Upper lobe of left lung (tissue), 6 donors: Measurements from ENCODE around the gene RNF26. TPM values are rescaled to one million over a fixed set of nuclear protein-coding genes. Genes with fewer than 3 reads are reported as not detected.

Experiments used
- ATAC-seq, 2 donors: fragments of 200-7000 bp; cut with Tn5 transposase; one replicate each; pipeline ENCODE4 v1.9.1; 2022; ENCODE audit warnings: mild to moderate bottlenecking in 2 of 2, moderate library complexity in 2 of 2; ENCODE audit not compliant: low FRiP score in 2 of 2
- DNase-seq, 2 donors: peaks; one replicate each; pipeline ENCODE4 v3.0.0-alpha.2; 2019 to 2020
- H3K27ac ChIP-seq, 4 donors: fragments of 200-600 bp; sonication (generic); one replicate each; pipeline ENCODE4 v1.5.1; 2016 to 2019
- H3K27me3 ChIP-seq, 4 donors: fragments of 200-600 bp; sonication (generic); one replicate each; pipeline ENCODE4 v1.5.1; 2017 to 2019
- H3K36me3 ChIP-seq, 4 donors: fragments of 200-600 bp; sonication (generic); one replicate each; pipeline ENCODE4 v1.5.1; 2016 to 2019
- H3K4me1 ChIP-seq, 4 donors: fragments of 200-600 bp; sonication (generic); one replicate each; pipeline ENCODE4 v1.5.1; 2018 to 2019
- H3K4me3 ChIP-seq, 4 donors: fragments of 200-600 bp; sonication (generic); one replicate each; pipeline ENCODE4 v1.5.1; 2017 to 2019; ENCODE audit warnings: mild to moderate bottlenecking in 2 of 4, moderate library complexity in 1 of 4
- H3K9me3 ChIP-seq, 4 donors: fragments of 200-600 bp; sonication (generic); one replicate each; pipeline ENCODE4 v1.5.1; 2018 to 2019
- EP300 ChIP-seq, 4 donors: sonication (generic); formaldehyde crosslinking; IDR thresholded peaks; one replicate each; pipeline ENCODE4 v1.5.1; 2017; ENCODE audit warnings: antibody characterized with exemption in 4 of 4, control low read depth in 2 of 4
- POLR2A ChIP-seq, 4 donors: fragments of 450-650 bp; IDR thresholded peaks; one replicate each; pipeline ENCODE4 v1.5.1; 2016 to 2017; ENCODE audit warnings: antibody characterized with exemption in 4 of 4, mild to moderate bottlenecking in 2 of 4
- POLR2AphosphoS5 ChIP-seq, 2 donors: sonication (generic); formaldehyde crosslinking; IDR thresholded peaks; one replicate each; pipeline ENCODE4 v1.5.1; 2017; ENCODE audit warnings: antibody characterized with exemption in 2 of 2
- WGBS, 2 donors: methylation state at CpG; one replicate each; pipeline ENCODE4 v1.1.5; 2017 to 2018; 5-methylcytosine and 5-hydroxymethylcytosine counted together
- total RNA-seq, 6 donors: library from RNA; depleted of rRNA in 4 of 6; stranded (reverse); fragments of >200 nt in 4 of 6; gene quantifications; one replicate each; pipeline versions ENCODE4 v1.1.0 to v1.2.1, GENCODE V29; 2016 to 2021
- TF ChIP-seq, protein P1 (sequence below), 6 experiments: fragments of 450-650 bp in 4 of 6; fragments of 200-600 bp in 2 of 6; sonication (generic) in 2 of 6; IDR thresholded peaks; one replicate each; pipeline ENCODE4 v1.5.1; 2016 to 2019; ENCODE audit warnings: antibody characterized with exemption in 6 of 6
- donor health status: DM: no; HTN: no; CAD: no; lungs with moderate emphysema.
- donor health status: DM: no; HTN: yes; CAD: no; lungs with severe emphysema.

RNF26 gene
- total RNA-seq, 6 donors from 2014 or later: 5.2 to 25.5 (median 14.8) TPM

DNA sequence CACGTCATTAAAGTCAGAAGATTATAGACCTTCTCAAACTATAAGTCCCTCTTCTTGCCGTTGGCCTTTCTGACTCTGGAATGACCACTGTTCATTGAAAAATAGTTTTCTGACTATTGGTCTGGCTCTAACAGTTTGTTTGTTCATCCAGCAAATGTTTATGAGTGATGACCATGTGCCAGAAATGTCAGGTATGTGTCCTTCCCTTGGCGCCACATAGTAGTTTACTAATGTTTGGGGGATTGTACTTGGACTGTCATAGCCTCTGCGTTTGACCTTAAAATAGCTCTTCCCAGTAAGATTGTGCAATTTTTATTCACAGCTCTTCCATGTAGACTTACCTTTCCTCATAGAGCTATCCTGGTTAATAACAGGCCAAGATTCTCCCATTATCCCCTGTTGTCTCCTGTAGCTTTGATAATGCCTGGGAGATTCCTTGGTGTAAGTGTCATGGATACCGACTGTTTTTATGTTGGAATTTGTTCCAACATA lies 31.1 kb upstream of the RNF26 start:
- H3K4me1 ChIP-seq: peaks cover 0 to 6% (median 0%) of the 10 kb centered on the region in 4 donors
- peaks cover 6 to 76% (median 50%) of the 10 kb centered on the region in 4 donors for H3K36me3 ChIP-seq
- TF ChIP-seq POLR2AphosphoS5 (IDR thresholded peaks at IDR 0.05): no peak
- no peak for TF ChIP-seq POLR2A (IDR thresholded peaks at IDR 0.05)
- TF ChIP-seq EP300 (IDR thresholded peaks at IDR 0.05): no peak
- TF ChIP-seq, protein P1, sequence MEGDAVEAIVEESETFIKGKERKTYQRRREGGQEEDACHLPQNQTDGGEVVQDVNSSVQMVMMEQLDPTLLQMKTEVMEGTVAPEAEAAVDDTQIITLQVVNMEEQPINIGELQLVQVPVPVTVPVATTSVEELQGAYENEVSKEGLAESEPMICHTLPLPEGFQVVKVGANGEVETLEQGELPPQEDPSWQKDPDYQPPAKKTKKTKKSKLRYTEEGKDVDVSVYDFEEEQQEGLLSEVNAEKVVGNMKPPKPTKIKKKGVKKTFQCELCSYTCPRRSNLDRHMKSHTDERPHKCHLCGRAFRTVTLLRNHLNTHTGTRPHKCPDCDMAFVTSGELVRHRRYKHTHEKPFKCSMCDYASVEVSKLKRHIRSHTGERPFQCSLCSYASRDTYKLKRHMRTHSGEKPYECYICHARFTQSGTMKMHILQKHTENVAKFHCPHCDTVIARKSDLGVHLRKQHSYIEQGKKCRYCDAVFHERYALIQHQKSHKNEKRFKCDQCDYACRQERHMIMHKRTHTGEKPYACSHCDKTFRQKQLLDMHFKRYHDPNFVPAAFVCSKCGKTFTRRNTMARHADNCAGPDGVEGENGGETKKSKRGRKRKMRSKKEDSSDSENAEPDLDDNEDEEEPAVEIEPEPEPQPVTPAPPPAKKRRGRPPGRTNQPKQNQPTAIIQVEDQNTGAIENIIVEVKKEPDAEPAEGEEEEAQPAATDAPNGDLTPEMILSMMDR (IDR thresholded peaks at IDR 0.05): no peak
- H3K27ac ChIP-seq: no peak overlapping the region
- WGBS, 2 donors: 88 to 90% methylated on average over 5 of the region's 5 CpGs
- no peak overlapping the region for H3K4me3 ChIP-seq
- DNase-seq: no peak
- no peaks in the 10 kb centered on the region for H3K27me3 ChIP-seq
- ATAC-seq: no peak
- no peaks in the 10 kb centered on the region for H3K9me3 ChIP-seq

GRCh38 chr11:119305556-119306372 lies 28.6 kb upstream of the RNF26 start:
- 95% methylated on average over 7 of the region's 7 CpGs for WGBS, 2 donors
- DNase-seq (no peak), ATAC-seq (no peak)
- Histone ChIP-seq H3K27ac (peak overlapping the region in 3 of 4 donors; percentile 7 to 40 (median 26)), H3K27me3 (no peaks in the 10 kb centered on the region), H3K9me3 (no peaks in the 10 kb centered on the region), H3K4me3 (no peak overlapping the region), H3K4me1 (peaks cover 0 to 6% (median 0%) of the 10 kb centered on the region in 4 donors), H3K36me3 (peaks cover 4 to 76% (median 36%) of the 10 kb centered on the region in 4 donors)
- TF ChIP-seq EP300 (IDR thresholded peaks at IDR 0.05) (no peak), POLR2A (IDR thresholded peaks at IDR 0.05) (no peak), POLR2AphosphoS5 (IDR thresholded peaks at IDR 0.05) (no peak)
- TF ChIP-seq, protein P1 (IDR thresholded peaks at IDR 0.05): no peak

- no peak overlapping the region for H3K4me3 ChIP-seq
- TF ChIP-seq, protein P1 (IDR thresholded peaks at IDR 0.05): no peak
- TF ChIP-seq POLR2AphosphoS5 (IDR thresholded peaks at IDR 0.05): no peak
- no peak for TF ChIP-seq POLR2A (IDR thresholded peaks at IDR 0.05)
- no peak for TF ChIP-seq EP300 (IDR thresholded peaks at IDR 0.05)
- peaks cover 0 to 6% (median 0%) of the 10 kb centered on the region in 4 donors for H3K4me1 ChIP-seq
- H3K27ac ChIP-seq: peak overlapping the region in 3 of 4 donors; percentile 7 to 40 (median 26)
- ATAC-seq: peak; percentile 11 to 19
- no peak for DNase-seq
- H3K9me3 ChIP-seq: no peaks in the 10 kb centered on the region
- peaks cover 4 to 76% (median 36%) of the 10 kb centered on the region in 4 donors for H3K36me3 ChIP-seq
- WGBS, 2 donors: 72 to 73% methylated on average over 3 to 5 of the region's 5 CpGs
- no peaks in the 10 kb centered on the region for H3K27me3 ChIP-seq
These were observed 27.9 kb upstream of the RNF26 start for GRCh38 chr11:119306373-119306890.

DNA sequence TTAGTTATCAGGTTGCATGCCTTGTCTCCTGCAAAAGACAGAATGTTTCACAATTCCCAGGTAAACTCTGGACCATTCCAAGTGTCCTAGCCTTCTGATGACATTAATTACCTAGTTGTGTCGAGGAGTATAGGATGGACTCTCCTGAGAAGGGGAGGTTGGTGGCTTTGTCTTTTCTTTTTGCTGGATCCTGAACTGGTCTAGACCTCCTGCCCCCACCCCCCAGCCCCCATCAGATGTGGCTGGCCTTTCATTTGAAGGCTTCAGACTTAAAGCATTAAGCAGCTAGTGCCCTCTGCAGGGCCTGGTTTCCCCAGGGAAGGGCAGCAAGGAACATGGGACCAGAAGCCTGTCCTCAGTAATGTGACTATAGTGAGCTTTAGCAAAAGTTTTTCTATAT lies 27.1 kb upstream of the RNF26 start:
- peak overlapping the region in 2 of 4 donors; percentile 7 to 15 for H3K27ac ChIP-seq
- TF ChIP-seq EP300 (IDR thresholded peaks at IDR 0.05) (no peak), POLR2AphosphoS5 (IDR thresholded peaks at IDR 0.05) (no peak), POLR2A (IDR thresholded peaks at IDR 0.05) (no peak)
- TF ChIP-seq, protein P1 (IDR thresholded peaks at IDR 0.05): no peak
- no peak overlapping the region for H3K4me3 ChIP-seq
- peaks cover 0 to 6% (median 0%) of the 10 kb centered on the region in 4 donors for H3K4me1 ChIP-seq
- H3K9me3 ChIP-seq: no peaks in the 10 kb centered on the region
- H3K36me3 ChIP-seq: peaks cover 2 to 76% (median 30%) of the 10 kb centered on the region in 4 donors
- no peaks in the 10 kb centered on the region for H3K27me3 ChIP-seq
- no peak for ATAC-seq
- no peak for DNase-seq
- WGBS, 2 donors: 88 to 100% methylated on average over 1 of the region's 1 CpG
